ENCODE results near the gene PRIMPOL. TPM values are rescaled to one million over a fixed set of nuclear protein-coding genes. Genes with fewer than 3 reads are reported as not detected.

The PRIMPOL gene
- total RNA-seq, 1 experiment from 2014 or later: 8.3 TPM

DNA sequence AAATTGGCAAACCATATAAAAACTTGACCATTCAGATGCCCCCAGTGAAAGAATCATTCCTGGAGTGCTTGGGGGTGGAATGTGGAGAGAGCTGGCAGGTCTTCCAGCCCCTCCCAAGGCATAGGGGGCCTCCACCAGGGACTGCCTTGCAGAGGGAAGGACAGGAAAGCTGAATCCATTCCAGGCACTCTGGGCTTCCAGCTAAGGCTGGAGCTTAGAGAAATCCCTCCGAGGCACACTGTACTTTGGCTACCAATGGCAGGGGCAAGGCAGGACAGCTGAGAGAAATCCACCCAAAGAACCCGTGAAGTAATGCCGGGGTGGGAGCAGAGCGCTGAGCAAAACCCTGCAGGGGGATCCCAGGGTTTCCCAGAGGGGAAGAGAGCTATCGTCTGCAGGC, 80.4 kb downstream of the PRIMPOL start (continued):
- TF ChIP-seq ATF6 (CRISPR knock-in tag; IDR thresholded peaks at IDR 0.05): no peak
- no peak for TF ChIP-seq PRRX2 (CRISPR knock-in tag; IDR thresholded peaks at IDR 0.05)
- TF ChIP-seq ZBTB21 (CRISPR knock-in tag; IDR thresholded peaks at IDR 0.05; ENCODE audit: borderline replicate concordance): no peak
- no peak for TF ChIP-seq ZNF121 (CRISPR knock-in tag; IDR thresholded peaks at IDR 0.05)
- no peak for TF ChIP-seq ZNF423 (CRISPR knock-in tag; IDR thresholded peaks at IDR 0.05)
- no peak for TF ChIP-seq IRF1 (CRISPR knock-in tag; IDR thresholded peaks at IDR 0.05)
- TF ChIP-seq ZNF671 (CRISPR knock-in tag; IDR thresholded peaks at IDR 0.05): no peak
- no peak for TF ChIP-seq ZNF138 (CRISPR knock-in tag; conservative IDR thresholded peaks at IDR 0.05)
- TF ChIP-seq, protein P1, sequence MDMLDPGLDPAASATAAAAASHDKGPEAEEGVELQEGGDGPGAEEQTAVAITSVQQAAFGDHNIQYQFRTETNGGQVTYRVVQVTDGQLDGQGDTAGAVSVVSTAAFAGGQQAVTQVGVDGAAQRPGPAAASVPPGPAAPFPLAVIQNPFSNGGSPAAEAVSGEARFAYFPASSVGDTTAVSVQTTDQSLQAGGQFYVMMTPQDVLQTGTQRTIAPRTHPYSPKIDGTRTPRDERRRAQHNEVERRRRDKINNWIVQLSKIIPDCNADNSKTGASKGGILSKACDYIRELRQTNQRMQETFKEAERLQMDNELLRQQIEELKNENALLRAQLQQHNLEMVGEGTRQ (CRISPR knock-in tag; IDR thresholded peaks at IDR 0.05): no peak
- no peak for TF ChIP-seq TEAD4 (CRISPR knock-in tag; IDR thresholded peaks at IDR 0.05)
- no peak for TF ChIP-seq MXD4 (CRISPR knock-in tag; IDR thresholded peaks at IDR 0.05; ENCODE audit: borderline replicate concordance)
- TF ChIP-seq NFE2L1 (CRISPR knock-in tag; IDR thresholded peaks at IDR 0.05): no peak
- no peak for TF ChIP-seq ZNF317 (CRISPR knock-in tag; IDR thresholded peaks at IDR 0.05; ENCODE audit: borderline replicate concordance, low read depth)
- no peak for TF ChIP-seq JAZF1 (CRISPR knock-in tag; IDR thresholded peaks at IDR 0.05)
- no peak for TF ChIP-seq NFATC4 (CRISPR knock-in tag; IDR thresholded peaks at IDR 0.05)

GRCh38 chr4:184731056-184731455, 81.5 kb downstream of the PRIMPOL start:
- no peaks in the 10 kb centered on the region for H3K9me3 Mint-ChIP-seq
- CTCF ChIA-PET: no interaction called here
- no peaks in the 10 kb centered on the region for H3K27me3 Mint-ChIP-seq (ENCODE audit: low read depth)
- H3K4me1 Mint-ChIP-seq: peaks cover 28% of the 10 kb centered on the region
- no peak for DNase-seq (ENCODE audit: low spot score)
- ATAC-seq: no peak
- H3K4me3 Mint-ChIP-seq: no peak overlapping the region; the same call in 1 of the 2 replicates
- POLR2A ChIA-PET: no interaction called here
- no peak overlapping the region for H3K27ac Mint-ChIP-seq
- peaks cover 41% of the 10 kb centered on the region for H3K36me3 Mint-ChIP-seq
- no peak for TF ChIP-seq RORB (CRISPR knock-in tag; IDR thresholded peaks at IDR 0.05)
- no peak for TF ChIP-seq ATF1 (CRISPR knock-in tag; IDR thresholded peaks at IDR 0.05)
- TF ChIP-seq, protein P2, sequence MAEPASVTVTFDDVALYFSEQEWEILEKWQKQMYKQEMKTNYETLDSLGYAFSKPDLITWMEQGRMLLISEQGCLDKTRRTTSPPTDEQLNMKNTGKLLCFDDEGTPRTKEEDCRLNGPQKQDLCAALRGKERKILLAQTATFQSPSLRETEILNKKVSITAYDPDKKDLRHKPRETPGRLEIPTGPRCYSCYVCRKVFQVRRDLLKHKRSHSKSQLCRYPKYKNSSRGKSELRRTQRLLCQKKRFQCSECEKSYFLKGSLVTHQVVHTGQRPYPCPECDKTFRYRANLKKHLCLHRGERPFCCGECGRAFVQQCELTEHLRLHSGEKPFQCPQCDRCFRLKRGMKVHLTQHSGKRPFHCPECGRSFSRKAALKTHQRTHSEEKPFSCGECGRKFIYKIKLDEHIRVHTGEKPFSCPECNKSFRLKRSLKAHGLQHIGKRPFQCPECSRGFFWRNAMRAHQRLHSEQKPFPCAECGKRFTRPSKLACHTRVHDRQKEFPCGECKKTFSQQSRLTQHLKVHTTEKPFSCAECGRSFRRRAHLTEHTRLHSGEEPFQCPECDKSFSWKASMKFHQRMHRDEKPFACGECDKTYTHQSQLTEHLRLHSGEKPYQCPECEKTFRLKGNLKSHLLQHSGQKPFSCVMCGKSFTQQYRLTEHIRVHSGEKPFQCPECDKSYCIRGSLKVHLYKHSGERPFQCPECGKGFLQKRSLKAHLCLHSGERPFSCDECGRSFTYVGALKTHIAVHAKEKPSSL (CRISPR knock-in tag; conservative IDR thresholded peaks at IDR 0.05): no peak
- TF ChIP-seq OVOL2 (CRISPR knock-in tag; IDR thresholded peaks at IDR 0.05; ENCODE audit: borderline replicate concordance): no peak
- TF ChIP-seq ATF6 (CRISPR knock-in tag; IDR thresholded peaks at IDR 0.05): no peak
- TF ChIP-seq, protein P3, sequence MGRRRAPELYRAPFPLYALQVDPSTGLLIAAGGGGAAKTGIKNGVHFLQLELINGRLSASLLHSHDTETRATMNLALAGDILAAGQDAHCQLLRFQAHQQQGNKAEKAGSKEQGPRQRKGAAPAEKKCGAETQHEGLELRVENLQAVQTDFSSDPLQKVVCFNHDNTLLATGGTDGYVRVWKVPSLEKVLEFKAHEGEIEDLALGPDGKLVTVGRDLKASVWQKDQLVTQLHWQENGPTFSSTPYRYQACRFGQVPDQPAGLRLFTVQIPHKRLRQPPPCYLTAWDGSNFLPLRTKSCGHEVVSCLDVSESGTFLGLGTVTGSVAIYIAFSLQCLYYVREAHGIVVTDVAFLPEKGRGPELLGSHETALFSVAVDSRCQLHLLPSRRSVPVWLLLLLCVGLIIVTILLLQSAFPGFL (CRISPR knock-in tag; IDR thresholded peaks at IDR 0.05; ENCODE audit: borderline replicate concordance): no peak
- TF ChIP-seq ZMAT4 (CRISPR knock-in tag; IDR thresholded peaks at IDR 0.05): no peak
- no peak for TF ChIP-seq ZNF416 (CRISPR knock-in tag; IDR thresholded peaks at IDR 0.05)
- no peak for TF ChIP-seq CTCF (IDR thresholded peaks at IDR 0.05)
